Smooth muscle cell (in vitro differentiated cells): ENCODE data around the gene TPD52L1. TPM values are rescaled to one million over a fixed set of nuclear protein-coding genes. Genes with fewer than 3 reads are reported as not detected.

Experiments used
- DNase-seq: peaks from one replicate; lab custom pipeline; 2025; ENCODE audit not compliant: unreplicated experiment; lab: John Stamatoyannopoulos, UW
- H2AFZ ChIP-seq: fragments of 200-600 bp; sonication (generic); 2 replicates; pipeline ENCODE4 v1.6.0; 2016; ENCODE audit warnings: antibody characterized with exemption, low read depth, mild to moderate bottlenecking
- H3F3A ChIP-seq: fragments of 200-600 bp; sonication (generic); 2 replicates; pipeline ENCODE4 v1.6.0; 2017; ENCODE audit warnings: antibody characterized with exemption, low read depth
- H3K27ac ChIP-seq: fragments of 200-600 bp; sonication (generic); 2 replicates; pipeline ENCODE4 v1.5.1; 2016; ENCODE audit warnings: low read depth, mild to moderate bottlenecking
- H3K27me3 ChIP-seq: fragments of 200-600 bp; sonication (generic); 2 replicates; pipeline ENCODE4 v1.6.1; 2016; ENCODE audit warnings: low read depth, mild to moderate bottlenecking
- H3K36me3 ChIP-seq: fragments of 200-600 bp; sonication (generic); 2 replicates; pipeline ENCODE4 v1.5.1; 2016; ENCODE audit warnings: low read depth
- H3K4me1 ChIP-seq: fragments of 200-600 bp; sonication (generic); 2 replicates; pipeline ENCODE4 v1.5.1; 2016; ENCODE audit warnings: low read depth
- H3K4me2 ChIP-seq: fragments of 200-600 bp; sonication (generic); 2 replicates; pipeline ENCODE4 v1.6.0; 2016; ENCODE audit warnings: mild to moderate bottlenecking
- H3K4me3 ChIP-seq: fragments of 200-600 bp; sonication (generic); 2 replicates; pipeline ENCODE4 v1.5.1; 2016; ENCODE audit warnings: mild to moderate bottlenecking
- H3K79me2 ChIP-seq: fragments of 200-600 bp; sonication (generic); 2 replicates; pipeline ENCODE4 v1.6.0; 2016; ENCODE audit warnings: low read depth, mild to moderate bottlenecking
- H3K9ac ChIP-seq: fragments of 200-600 bp; sonication (generic); 2 replicates; pipeline ENCODE4 v1.6.0; 2016; ENCODE audit warnings: low read depth
- H3K9me3 ChIP-seq: fragments of 200-600 bp; sonication (generic); replicated peaks from 2 replicates; pipeline ENCODE4 v1.5.1; 2016; ENCODE audit warnings: low read depth
- H4K20me1 ChIP-seq: fragments of 200-600 bp; sonication (generic); 2 replicates; pipeline ENCODE4 v1.6.0; 2016; ENCODE audit warnings: low read depth
- CTCF ChIP-seq: fragments of 200-600 bp; sonication (generic); IDR thresholded peaks from 2 replicates; pipeline ENCODE4 v1.5.1; 2017; ENCODE audit warnings: borderline replicate concordance, mild to moderate bottlenecking, antibody characterized with exemption; ENCODE audit not compliant: insufficient read depth, poor library complexity, severe bottlenecking
- WGBS: methylation state at CpG from one replicate; pipeline ENCODE4 v1.1.7; 2016; ENCODE audit warnings: low lambda C conversion rate; 5-methylcytosine and 5-hydroxymethylcytosine counted together
- polyA plus RNA-seq: library from polyadenylated mRNA; unstranded; fragments of >200 nt; fragmentation: Nextera tagmentation; extraction: Ambion mirVana; gene quantifications from 2 replicates; pipeline ENCODE4 v1.2.1, GENCODE V29; 2016
- total RNA-seq: library from RNA; depleted of rRNA; stranded (reverse); fragments of >200 nt; gene quantifications from 2 replicates; pipeline ENCODE4 v1.2.3, GENCODE V29; 2014

The TPD52L1 gene
- total and polyA plus RNA-seq, 2 experiments from 2014 or later = 15.3 to 65.8 TPM

GRCh38 chr6:125136378-125136777 is 17.2 kb upstream of the TPD52L1 start:
- no peak for TF ChIP-seq CTCF
- Histone ChIP-seq H3K9ac (no peak overlapping the region), H3K4me2 (no peak overlapping the region), H3K27ac (no peak overlapping the region), H2AFZ (no peak overlapping the region), H3K4me1 (no peaks in the 10 kb centered on the region), H3K4me3 (no peak overlapping the region), H3K27me3 (no peaks in the 10 kb centered on the region), H3K79me2 (no peaks in the 10 kb centered on the region), H3K9me3 (no peaks in the 10 kb centered on the region), H3F3A (no peaks in the 10 kb centered on the region), H3K36me3 (no peaks in the 10 kb centered on the region), H4K20me1 (no peaks in the 10 kb centered on the region)
- DNase-seq = no peak
- 88% methylated on average over 3 of the region's 3 CpGs for WGBS

GRCh38 chr6:125138083-125138482 is 15.5 kb upstream of the TPD52L1 start:
- Histone ChIP-seq H3K9me3 (no peaks in the 10 kb centered on the region), H3K9ac (no peak overlapping the region), H2AFZ (no peak overlapping the region), H3K27ac (no peak overlapping the region), H3K36me3 (no peaks in the 10 kb centered on the region), H3K4me3 (no peak overlapping the region), H3F3A (no peaks in the 10 kb centered on the region), H3K27me3 (no peaks in the 10 kb centered on the region), H3K4me1 (no peaks in the 10 kb centered on the region), H4K20me1 (no peaks in the 10 kb centered on the region), H3K79me2 (no peaks in the 10 kb centered on the region), H3K4me2 (no peak overlapping the region)
- 98% methylated on average over 2 of the region's 2 CpGs for WGBS
- no peak for TF ChIP-seq CTCF
- no peak for DNase-seq

- Histone ChIP-seq H3K9ac (no peak overlapping the region), H3K4me2 (no peak overlapping the region), H3K9me3 (no peaks in the 10 kb centered on the region), H3K36me3 (no peaks in the 10 kb centered on the region), H3K27me3 (no peaks in the 10 kb centered on the region), H3K4me1 (no peaks in the 10 kb centered on the region), H3K4me3 (no peak overlapping the region), H3K27ac (no peak overlapping the region), H3F3A (no peaks in the 10 kb centered on the region), H4K20me1 (no peaks in the 10 kb centered on the region), H2AFZ (no peak overlapping the region), H3K79me2 (no peaks in the 10 kb centered on the region)
- DNase-seq = no peak
- TF ChIP-seq CTCF = no peak
These were observed 12.8 kb upstream of the TPD52L1 start for GRCh38 chr6:125140808-125141207.

- H3K79me2 ChIP-seq = no peaks in the 10 kb centered on the region
- 96% methylated on average over 2 of the region's 2 CpGs for WGBS
- no peak overlapping the region for H3K9ac ChIP-seq
- H3K36me3 ChIP-seq = no peaks in the 10 kb centered on the region
- no peak overlapping the region for H3K4me2 ChIP-seq
- no peaks in the 10 kb centered on the region for H3K4me1 ChIP-seq
- no peak overlapping the region for H3K4me3 ChIP-seq
- H3K27me3 ChIP-seq = no peaks in the 10 kb centered on the region
- no peaks in the 10 kb centered on the region for H3F3A ChIP-seq
- DNase-seq = no peak
- no peak overlapping the region for H2AFZ ChIP-seq
- no peaks in the 10 kb centered on the region for H4K20me1 ChIP-seq
- H3K27ac ChIP-seq = no peak overlapping the region
- H3K9me3 ChIP-seq = no peaks in the 10 kb centered on the region
- no peak for TF ChIP-seq CTCF
These were observed 11.0 kb upstream of the TPD52L1 start for GRCh38 chr6:125142618-125143017.
